SW 1271 (cell line): ENCODE results near the gene GTF2IRD1.

Experiments
- DNase-seq, 2 experiments: peaks; one replicate each; lab custom pipeline; 2025; lab: John Stamatoyannopoulos, UW

The GTF2IRD1 gene

GRCh38 chr7:74567318-74567668, 113.6 kb downstream of the GTF2IRD1 start:
- DNase-seq = no peak

- no peak for DNase-seq
Observed at GRCh38 chr7:74568658-74569057, 115.0 kb downstream of the GTF2IRD1 start.

GRCh38 chr7:74569501-74570075, 115.9 kb downstream of the GTF2IRD1 start:
- no peak for DNase-seq

- no peak for DNase-seq
Observed at GRCh38 chr7:74570533-74571156, 116.9 kb downstream of the GTF2IRD1 start.

- DNase-seq = no peak
Observed at GRCh38 chr7:74572301-74572979, 118.7 kb downstream of the GTF2IRD1 start.

GRCh38 chr7:74573512-74573911, 119.8 kb downstream of the GTF2IRD1 start:
- DNase-seq = no peak

GRCh38 chr7:74575083-74575784, 121.5 kb downstream of the GTF2IRD1 start:
- peak in 1 of 2 experiments; percentile 15 for DNase-seq

GRCh38 chr7:74575811-74576210, 122.1 kb downstream of the GTF2IRD1 start:
- no peak for DNase-seq

- DNase-seq = no peak
Observed at GRCh38 chr7:74579800-74580685, 126.3 kb downstream of the GTF2IRD1 start.

GRCh38 chr7:74581916-74582440, 128.3 kb downstream of the GTF2IRD1 start:
- no peak for DNase-seq

GRCh38 chr7:74582447-74583039, 128.8 kb downstream of the GTF2IRD1 start:
- no peak for DNase-seq

GRCh38 chr7:74583630-74584029, 129.9 kb downstream of the GTF2IRD1 start:
- no peak for DNase-seq

- no peak for DNase-seq
Observed at GRCh38 chr7:74584160-74584954, 130.7 kb downstream of the GTF2IRD1 start.

GRCh38 chr7:74585844-74586243, 132.1 kb downstream of the GTF2IRD1 start:
- DNase-seq = no peak

- no peak for DNase-seq
Observed at GRCh38 chr7:74586258-74587175, 132.8 kb downstream of the GTF2IRD1 start.

- no peak for DNase-seq
Observed at GRCh38 chr7:74587435-74588126, 133.9 kb downstream of the GTF2IRD1 start.

GRCh38 chr7:74590813-74591212, 137.1 kb downstream of the GTF2IRD1 start:
- no peak for DNase-seq

GRCh38 chr7:74598558-74598957, 144.9 kb downstream of the GTF2IRD1 start:
- no peak for DNase-seq

GRCh38 chr7:74599244-74599643, 145.5 kb downstream of the GTF2IRD1 start:
- no peak for DNase-seq
